ENCODE data around the gene CBARP. TPM values are rescaled to one million over a fixed set of nuclear protein-coding genes. Genes with fewer than 3 reads are reported as not detected.

The CBARP gene
- total and polyA plus RNA-seq, 9 of the 15 experiments (the other 6 are each of a cell fraction or from before 2014, with no cell fraction given) = 0.03 to 8.9 (median 1.2) TPM; not detected in 1

GRCh38 chr19:1239796-1240737 lies 2.3 kb upstream of the CBARP start (continued):
- TF ChIP-seq MAX (CRISPR knock-in tag; IDR thresholded peaks at IDR 0.05) (peak; percentile 17; the same call in 1 of the 2 replicates), RNF219 (CRISPR knock-in tag; IDR thresholded peaks at IDR 0.05) (no peak), NRF1 (conservative IDR thresholded peaks at IDR 0.05 in 1 of 2, IDR thresholded peaks at IDR 0.05 in 1 of 2) (peak; percentile 94 to 95), POU5F1 (IDR thresholded peaks at IDR 0.05; ENCODE audit: borderline replicate concordance, low read depth, low read length, partially characterized antibody) (peak; percentile 18), ZNF644 (tag; IDR thresholded peaks at IDR 0.05; ENCODE audit: low read depth) (no peak), ZNF133 (CRISPR knock-in tag; IDR thresholded peaks at IDR 0.05) (peak; percentile 65; the same call in 1 of the 2 replicates), ZBTB9 (CRISPR knock-in tag; IDR thresholded peaks at IDR 0.05) (peak; percentile 62; the same call in 1 of the 2 replicates), SIX5 (IDR thresholded peaks at IDR 0.05; ENCODE audit: borderline replicate concordance in 1 of 2, insufficient read depth in 1 of 2, low read depth in 1 of 2, low read length in 2 of 2) (no peak), PML (IDR thresholded peaks at IDR 0.05; ENCODE audit: low read length) (no peak), CBFB (CRISPR knock-in tag; IDR thresholded peaks at IDR 0.05) (peak; percentile 43; the same call in 1 of the 2 replicates), PHF8 (IDR thresholded peaks at IDR 0.05; ENCODE audit: borderline replicate concordance, low read length) (peak; percentile 74; the same call in 1 of the 2 replicates), HBP1 (CRISPR knock-in tag; IDR thresholded peaks at IDR 0.05) (0 out of 2 replicates have a peak, but pooled peaks have one; percentile 21), TBL1XR1 (IDR thresholded peaks at IDR 0.05; ENCODE audit: low read length in 2 of 2) (peak; percentile 61 to 67; a peak in 2 of 4 replicates), VEZF1 (CRISPR knock-in tag; IDR thresholded peaks at IDR 0.05) (peak; percentile 96), ZBTB49 (CRISPR knock-in tag; IDR thresholded peaks at IDR 0.05; ENCODE audit: borderline replicate concordance) (no peak), GATAD2A (IDR thresholded peaks at IDR 0.05) (peak; percentile 45; the same call in 1 of the 2 replicates)

Measured in K562 (cell line).